HepG2 (cell line): ENCODE data around the gene CRLF1. TPM values are rescaled to one million over a fixed set of nuclear protein-coding genes. Genes with fewer than 3 reads are reported as not detected.

Experiments used
- ATAC-seq: fragments of 200-7000 bp; cut with Tn5 transposase; 3 replicates; pipeline ENCODE4 v1.9.1; 2020; ENCODE audit warnings: mild to moderate bottlenecking, moderate library complexity
- BruUV-seq: library from RNA; stranded (reverse); fragments of 400-500 nt; replicated peaks from 2 replicates; lab custom pipeline; 2021; lab: Mats Ljungman, UMichigan
- CTCF ChIA-PET: fragments of 300-600 bp; formaldehyde crosslinking; extraction: SDS; loops from one replicate; lab custom pipeline; 2021; ENCODE audit warnings: low total read pairs, inconsistent platforms, low intra/inter-chr PET ratio; lab: Yijun Ruan, JAX
- POLR2A ChIA-PET: fragments of 350-600 bp; sonication (Branson Sonifier 250); formaldehyde crosslinking; loops from one replicate; lab custom pipeline; 2020; ENCODE audit warnings: antibody characterized with exemption, inconsistent platforms; lab: Yijun Ruan, JAX
- DNase-seq: peaks from one replicate; pipeline ENCODE4 v3.0.0-alpha.2; 2015; ENCODE audit warnings: low spot score
- FAIRE-seq: peaks from 3 replicates; lab custom pipeline; 2011; peaks lifted over from hg19 to GRCh38; lab: Jason Lieb, UNC
- H2AFZ ChIP-seq: one replicate; pipeline ENCODE4 v1.6.1; 2011; ENCODE audit warnings: low read length, inconsistent platforms
- H3K27ac ChIP-seq: fragments of 300-600 bp; 3 replicates; pipeline ENCODE4 v1.8.0; 2011; ENCODE audit warnings: mixed run types, mild to moderate bottlenecking, mixed read lengths, low read length, inconsistent platforms; ENCODE audit not compliant: insufficient read depth; ENCODE audit errors: extremely low read length
- H3K27me3 ChIP-seq, 2 experiments: fragments of 200-600 bp in 1 of 2; 2 replicates in 1 of 2; 3 replicates in 1 of 2; pipeline versions ENCODE4 v1.6.0 to v1.8.0; 2011; ENCODE audit warnings: low read length in 2 of 2, mild to moderate bottlenecking in 2 of 2, moderate library complexity in 2 of 2, inconsistent platforms in 1 of 2; ENCODE audit not compliant: insufficient read depth in 2 of 2, control insufficient read depth in 1 of 2
- H3K36me3 ChIP-seq, 2 experiments: fragments of 200-600 bp in 1 of 2; replicated peaks in 1 of 2; 2 replicates in 1 of 2; 3 replicates in 1 of 2; pipeline versions ENCODE4 v1.5.1 to v1.8.0; 2011; ENCODE audit warnings: low read length in 2 of 2, inconsistent platforms in 1 of 2; ENCODE audit not compliant: insufficient read depth in 2 of 2, control insufficient read depth in 1 of 2
- H3K4me1 ChIP-seq: 2 replicates; pipeline ENCODE4 v1.5.1; 2012; ENCODE audit warnings: low read length, inconsistent platforms; ENCODE audit not compliant: insufficient read depth
- H3K4me2 ChIP-seq: 2 replicates; pipeline ENCODE4 v1.6.0; 2011; ENCODE audit warnings: low read depth, low read length, inconsistent platforms
- H3K4me3 ChIP-seq, 3 experiments: fragments of 200-600 bp in 1 of 3; sonication (generic), shearing (Covaris generic) in 1 of 3; replicated peaks in 1 of 3; 2 replicates each; pipeline ENCODE4 v1.5.1; 2011 to 2016; ENCODE audit warnings: low read length in 3 of 3, inconsistent platforms in 2 of 3, low read depth in 2 of 3, mild to moderate bottlenecking in 2 of 3, control low read depth in 1 of 3, mixed read lengths in 1 of 3; ENCODE audit not compliant: insufficient read depth in 1 of 3
- H3K79me2 ChIP-seq: one replicate; pipeline ENCODE4 v1.6.1; 2011; ENCODE audit warnings: low read length, inconsistent platforms; ENCODE audit not compliant: insufficient read depth
- H3K9ac ChIP-seq: 2 replicates; pipeline ENCODE4 v1.6.0; 2011; ENCODE audit warnings: mild to moderate bottlenecking, low read depth, low read length, inconsistent platforms; ENCODE audit not compliant: insufficient read depth
- H3K9me3 ChIP-seq: 2 replicates; pipeline ENCODE4 v1.5.1; 2012; ENCODE audit warnings: mild to moderate bottlenecking, low read length
- H4K20me1 ChIP-seq: 2 replicates; pipeline ENCODE4 v1.6.0; 2011; ENCODE audit warnings: inconsistent platforms, mild to moderate bottlenecking, low read length, moderate library complexity; ENCODE audit not compliant: insufficient read depth
- ATF7 ChIP-seq, 2 experiments: fragments of 450-650 bp in 1 of 2; sonication (generic) in 1 of 2; formaldehyde crosslinking in 1 of 2; IDR thresholded peaks; 2 replicates each; pipeline versions ENCODE4 v1.4.0 to v1.6.1; 2016 to 2020; ENCODE audit warnings: antibody characterized with exemption in 1 of 2, mild to moderate bottlenecking in 1 of 2, missing genetic modification reagents in 1 of 2
- ETV5 ChIP-seq: IDR thresholded peaks from 2 replicates; pipeline ENCODE4 v1.6.1; 2018; ENCODE audit warnings: missing biosample characterization, missing genetic modification reagents, inconsistent platforms, borderline replicate concordance
- FOXP1 ChIP-seq, 2 experiments: fragments of 450-650 bp in 1 of 2; IDR thresholded peaks; 2 replicates each; pipeline ENCODE4 v1.6.1; 2017 to 2018; ENCODE audit warnings: antibody characterized with exemption in 1 of 2
- GATAD2A ChIP-seq: IDR thresholded peaks from 2 replicates; pipeline ENCODE4 v1.6.1; 2016
- GFI1 ChIP-seq: sonication (generic); formaldehyde crosslinking; IDR thresholded peaks from 2 replicates; pipeline ENCODE4 v1.5.0; 2020; ENCODE audit warnings: missing genetic modification reagents, mild to moderate bottlenecking, borderline replicate concordance
- HNRNPK ChIP-seq: fragments of 200-400 bp; formaldehyde crosslinking; IDR thresholded peaks from 2 replicates; pipeline ENCODE4 v1.6.1; 2018; ENCODE audit warnings: low read length, low read depth, moderate library complexity, mild to moderate bottlenecking; ENCODE audit not compliant: poor library complexity, severe bottlenecking
- KDM2A ChIP-seq: sonication (generic); formaldehyde crosslinking; IDR thresholded peaks from 2 replicates; pipeline ENCODE4 v1.4.0; 2020; ENCODE audit warnings: low read depth, missing genetic modification reagents, borderline replicate concordance
- MIXL1 ChIP-seq: IDR thresholded peaks from 2 replicates; pipeline ENCODE4 v1.6.1; 2016
- MTA3 ChIP-seq: sonication (generic); formaldehyde crosslinking; IDR thresholded peaks from 2 replicates; pipeline ENCODE4 v1.4.0; 2020; ENCODE audit warnings: missing genetic modification reagents
- MTF1 ChIP-seq: sonication (generic); formaldehyde crosslinking; IDR thresholded peaks from 2 replicates; pipeline ENCODE4 v1.5.0; 2020; ENCODE audit warnings: missing genetic modification reagents
- NFKB2 ChIP-seq: sonication (generic); formaldehyde crosslinking; IDR thresholded peaks from 2 replicates; pipeline ENCODE4 v1.4.0; 2020; ENCODE audit warnings: missing genetic modification reagents, borderline replicate concordance
- NFYB ChIP-seq: sonication (generic); formaldehyde crosslinking; IDR thresholded peaks from 2 replicates; pipeline ENCODE4 v1.4.0; 2020; ENCODE audit warnings: missing genetic modification reagents
- PHF21A ChIP-seq: sonication (generic); formaldehyde crosslinking; IDR thresholded peaks from 2 replicates; pipeline ENCODE4 v1.5.0; 2020; ENCODE audit warnings: mild to moderate bottlenecking, missing genetic modification reagents
- PHF8 ChIP-seq: sonication (generic); formaldehyde crosslinking; IDR thresholded peaks from 2 replicates; pipeline ENCODE4 v1.5.0; 2020; ENCODE audit warnings: missing genetic modification reagents
- PITX1 ChIP-seq: sonication (generic); formaldehyde crosslinking; IDR thresholded peaks from 2 replicates; pipeline ENCODE4 v1.5.1; 2020; ENCODE audit warnings: mild to moderate bottlenecking, missing genetic modification reagents
- RBM39 ChIP-seq: fragments of 200-400 bp; formaldehyde crosslinking; IDR thresholded peaks from one replicate; pipeline ENCODE4 v1.6.1; 2018; ENCODE audit warnings: antibody characterized with exemption, mild to moderate bottlenecking, low read depth, low read length; ENCODE audit not compliant: poor library complexity, severe bottlenecking
- SKI ChIP-seq: fragments of 450-650 bp; IDR thresholded peaks from one replicate; pipeline ENCODE4 v1.6.1; 2018; ENCODE audit warnings: mild to moderate bottlenecking; ENCODE audit not compliant: partially characterized antibody
- SP5 ChIP-seq: IDR thresholded peaks from 2 replicates; pipeline ENCODE4 v1.6.1; 2016; ENCODE audit warnings: low read depth, borderline replicate concordance
- TFAP4 ChIP-seq: sonication (generic); IDR thresholded peaks from 2 replicates; pipeline ENCODE4 v1.6.1; 2016; ENCODE audit warnings: low read depth, borderline replicate concordance
- ZNF350 ChIP-seq: sonication (generic); formaldehyde crosslinking; IDR thresholded peaks from 2 replicates; pipeline ENCODE4 v1.4.0; 2020; ENCODE audit warnings: mild to moderate bottlenecking, low read depth, missing genetic modification reagents, borderline replicate concordance
- ZNF451 ChIP-seq: sonication (generic); formaldehyde crosslinking; IDR thresholded peaks from 2 replicates; pipeline ENCODE4 v1.5.0; 2020; ENCODE audit warnings: mild to moderate bottlenecking, missing genetic modification reagents
- ZNF746 ChIP-seq: sonication (generic); formaldehyde crosslinking; IDR thresholded peaks from 2 replicates; pipeline ENCODE4 v1.8.0; 2022; ENCODE audit warnings: mild to moderate bottlenecking, missing genetic modification reagents
- ZNF777 ChIP-seq: sonication (generic); formaldehyde crosslinking; IDR thresholded peaks from 2 replicates; pipeline ENCODE4 v1.4.0; 2020; ENCODE audit warnings: missing genetic modification reagents
- ZNF816 ChIP-seq: sonication (generic); formaldehyde crosslinking; IDR thresholded peaks from 2 replicates; pipeline ENCODE4 v1.8.0; 2022; ENCODE audit warnings: missing genetic modification reagents, mild to moderate bottlenecking, borderline replicate concordance
- WGBS: methylation state at CpG from one replicate; pipeline ENCODE4 v1.1.6; 2017; ENCODE audit warnings: low lambda C conversion rate; 5-methylcytosine and 5-hydroxymethylcytosine counted together
- in situ Hi-C: cut with HindIII; loops from 2 replicates; pipeline ENCODE4 v1.10.0; 2017; ENCODE audit warnings: low pct_unique_long_range_greater_than_20kb; ENCODE audit not compliant: extremely low pct_ligation_motif_present
- intact Hi-C: fragments of 100-400 bp; cut with micrococcal nuclease; formaldehyde crosslinking; loops from one replicate; pipeline ENCODE4 v1.10.0; 2022; ENCODE audit not compliant: unreplicated experiment
- polyA plus RNA-seq, 8 experiments: library from polyadenylated mRNA; depleted of rRNA in 3 of 8; stranded (reverse) in 7 of 8; unstranded in 1 of 8; fragments of >200 nt; fragmentation: Illumina TruSeq in 4 of 8; extraction: Trizol in 4 of 8; gene quantifications; 2 replicates each; pipeline versions ENCODE4 v1.2.1 to v1.2.3, GENCODE V29; 2011 to 2016; ENCODE audit warnings: low read depth in 4 of 8, missing spikeins in 1 of 8, mixed read lengths in 1 of 8; ENCODE audit not compliant: insufficient read depth in 1 of 8
- total RNA-seq, 5 experiments: library from RNA; depleted of rRNA; stranded (reverse); fragments of >200 nt; fragmentation: Illumina TruSeq; extraction: Trizol; gene quantifications; 2 replicates each; pipeline ENCODE4 v1.2.3, GENCODE V29; 2016; ENCODE audit warnings: low read depth in 1 of 5

CRLF1 gene
- total and polyA plus RNA-seq, 2 of the 13 experiments (the other 11 are each of a cell fraction or from before 2014, with no cell fraction given) = 217 to 296 TPM

- ChIA-PET POLR2A (no interaction called here), CTCF (no interaction called here)
- H3K4me1 ChIP-seq = peaks cover 53% of the 10 kb centered on the region
- peak; percentile 43 for ATAC-seq
- H3K79me2 ChIP-seq = no peaks in the 10 kb centered on the region
- no TSS peak for BruUV-seq
- intact Hi-C loops = no loop called here
- in situ Hi-C loops = no loop called here
- H3K36me3 ChIP-seq = no peaks in the 10 kb centered on the region
- peak overlapping the region; percentile 84 for H3K27ac ChIP-seq
- H2AFZ ChIP-seq = no peak overlapping the region
- H3K27me3 ChIP-seq = peaks cover 0 to 7% of the 10 kb centered on the region in 2 experiments; a peak in 2 of 5 replicates
- H3K9ac ChIP-seq = peak overlapping the region; percentile 57
- H4K20me1 ChIP-seq = no peaks in the 10 kb centered on the region
- peak; percentile 76 for DNase-seq
- WGBS = 2% methylated on average over 14 of the region's 62 CpGs
- peak overlapping the region; percentile 100 for H3K4me2 ChIP-seq
- peak overlapping the region; percentile 48 to 75 (median 68) for H3K4me3 ChIP-seq
- no peaks in the 10 kb centered on the region for H3K9me3 ChIP-seq
- no peak for FAIRE-seq
- TF ChIP-seq PITX1 (CRISPR knock-in tag) (0 out of 2 replicates have a peak, but pooled peaks have one; percentile 20), FOXP1 (IDR thresholded peaks at IDR 0.05) (no peak), FOXP1 (CRISPR knock-in tag; IDR thresholded peaks at IDR 0.05) (no peak), KDM2A (peak; percentile 70), NFKB2 (CRISPR knock-in tag) (no peak), ZNF746 (CRISPR knock-in tag) (peak; percentile 61; the same call in 1 of the 2 replicates), SP5 (CRISPR knock-in tag) (peak; percentile 83), ETV5 (CRISPR knock-in tag) (peak; percentile 23; the same call in 1 of the 2 replicates), TFAP4 (peak; percentile 42; the same call in 1 of the 2 replicates), GFI1 (0 out of 2 replicates have a peak, but pooled peaks have one; percentile 33), ZNF350 (CRISPR knock-in tag) (0 out of 2 replicates have a peak, but pooled peaks have one; percentile 4), MTA3 (CRISPR knock-in tag) (no peak), HNRNPK (peak; percentile 91), RBM39 (peak; percentile 33), MTF1 (CRISPR knock-in tag) (no peak), PHF8 (0 out of 2 replicates have a peak, but pooled peaks have one; percentile 2), ATF7 (IDR thresholded peaks at IDR 0.05) (no peak), ATF7 (CRISPR knock-in tag; IDR thresholded peaks at IDR 0.05) (no peak), ZNF451 (CRISPR knock-in tag) (no peak), SKI (peak; percentile 53), GATAD2A (peak; percentile 28; the same call in 1 of the 2 replicates), PHF21A (CRISPR knock-in tag) (peak; percentile 45; the same call in 1 of the 2 replicates), ZNF777 (CRISPR knock-in tag) (peak; percentile 96), NFYB (CRISPR knock-in tag) (no peak), MIXL1 (CRISPR knock-in tag) (no peak), ZNF816 (CRISPR knock-in tag) (no peak)
These were observed 4.9 kb upstream of the CRLF1 start for GRCh38 chr19:18611327-18612050.
